Measurements from ENCODE around the gene USP49. TPM values are rescaled to one million over a fixed set of nuclear protein-coding genes. Genes with fewer than 3 reads are reported as not detected.
"Not testable (repeated sequence)": the region's sequence is repeated elsewhere in the genome, so short reads cannot be mapped to it uniquely, and the experiment has no call there.

The USP49 gene
- total RNA-seq (2014; rRNA removed) (2.3 and 5.7 TPM in 2 replicates), Bru-seq, nascent RNA (percentile 60 among the genes with signal in this experiment), BruChase-seq, experiment 1, labeled RNA remaining after a 6-hour chase (percentile 62 among the genes with signal in this experiment), BruChase-seq, experiment 2, labeled RNA remaining after a 2-hour chase (percentile 61 among the genes with signal in this experiment)
- long read RNA-seq, partial matches to known transcripts, result 0 of 5 reads
- long read RNA-seq, other reads (novel, unspliced or antisense), result 5 of 5 reads

DNA sequence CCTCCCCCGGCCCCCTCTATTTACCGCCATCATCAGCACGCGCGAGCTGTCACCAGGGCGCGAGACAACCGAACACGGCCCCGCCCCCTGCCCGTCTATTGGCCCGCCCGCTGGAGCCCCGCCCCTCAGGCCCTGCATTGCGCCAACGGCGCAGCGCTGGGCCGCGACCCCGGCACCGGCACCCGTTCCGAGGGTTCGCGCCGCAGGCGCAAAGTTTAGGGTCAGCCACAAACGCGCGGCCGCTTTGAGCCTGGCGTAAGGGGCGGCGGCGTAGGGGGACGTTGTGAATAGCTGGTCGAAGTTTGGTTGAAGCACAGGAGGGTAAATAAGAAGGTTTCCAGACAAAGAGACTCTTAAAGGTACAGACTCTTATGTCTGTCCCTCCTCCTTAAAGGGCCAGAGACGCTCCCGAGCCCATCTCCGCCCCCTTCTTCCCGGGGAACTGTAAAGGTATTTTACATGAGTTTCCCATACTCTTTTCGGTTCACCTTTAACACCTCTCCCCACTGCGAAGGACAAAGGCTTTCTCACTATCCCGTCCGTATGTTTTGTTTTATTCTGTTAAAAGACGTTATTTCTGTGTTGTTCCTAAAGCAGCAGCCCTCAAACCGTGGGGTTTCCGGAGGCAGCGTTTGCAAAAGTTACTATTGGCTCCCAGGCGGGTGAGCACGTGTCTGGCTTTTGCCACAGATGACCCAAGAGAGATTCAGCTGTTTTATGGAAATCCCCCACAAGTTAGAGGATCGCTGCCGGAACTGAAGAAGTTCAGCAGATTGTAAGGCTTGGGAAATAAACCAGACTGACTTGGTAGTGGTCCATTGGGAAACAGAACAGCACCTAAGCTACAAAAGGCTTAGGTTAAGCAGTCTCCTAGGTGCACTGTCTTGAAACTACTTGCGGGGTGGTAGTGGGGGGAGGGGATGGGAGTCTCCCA lies at the start of gene USP49:
Gene USP49 (minus strand): TSS at position 76 of the 934 bp plus-strand sequence. CDS start 88,392 bp downstream, outside the sequence.
- POLR2A ChIA-PET (ENCODE audit: unreplicated experiment), result interaction anchor here (0.6 to 1.2 kb wide), 8 partner anchors 8 to 821 kb away, joined by 3 to 4 read pairs (median 3); partner anchors contain the start of gene BYSL
- Histone ChIP-seq H3K4me2 (ENCODE audit: low read length) (peak within 1 kb of the TSS; percentile 99), H3K27me3 (ENCODE audit: low read length) (no peaks in the 10 kb centered on the region), H4K20me1 (ENCODE audit: low read length) (no peaks in the 10 kb centered on the region), H3K9me2 (replicated peaks; ENCODE audit: low read length) (no peaks in the 10 kb centered on the region), H3K4me1 (ENCODE audit: insufficient read depth, low read length) (peaks cover 16% of the 10 kb centered on the region), H3K4me3 (ENCODE audit: low read length) (peak within 1 kb of the TSS; percentile 85), H3K9me3 (ENCODE audit: low read length) (no peaks in the 10 kb centered on the region), H3K27ac (ENCODE audit: low read length) (peak within 1 kb of the TSS; percentile 67), H3K9ac (ENCODE audit: low read length) (peak within 1 kb of the TSS; percentile 67), H3F3A (ENCODE audit: low read length, unreplicated experiment) (no peaks in the 10 kb centered on the region), H3K36me3 (ENCODE audit: low read depth, low read length) (no peaks in the 10 kb centered on the region; the same call in 1 of the 2 replicates), H2AFZ (ENCODE audit: low read length) (peak within 1 kb of the TSS; percentile 92), H3K79me2 (ENCODE audit: low read length) (peaks cover 8% of the 10 kb centered on the region; the same call in 1 of the 2 replicates)
- intact Hi-C loops (cut with micrococcal nuclease), result loop anchor here (1.0 to 5.0 kb wide), 3 partner anchors 22 to 48 kb away; partner anchors contain the start of genes BYSL and MED20
- TF ChIP-seq, protein P1, sequence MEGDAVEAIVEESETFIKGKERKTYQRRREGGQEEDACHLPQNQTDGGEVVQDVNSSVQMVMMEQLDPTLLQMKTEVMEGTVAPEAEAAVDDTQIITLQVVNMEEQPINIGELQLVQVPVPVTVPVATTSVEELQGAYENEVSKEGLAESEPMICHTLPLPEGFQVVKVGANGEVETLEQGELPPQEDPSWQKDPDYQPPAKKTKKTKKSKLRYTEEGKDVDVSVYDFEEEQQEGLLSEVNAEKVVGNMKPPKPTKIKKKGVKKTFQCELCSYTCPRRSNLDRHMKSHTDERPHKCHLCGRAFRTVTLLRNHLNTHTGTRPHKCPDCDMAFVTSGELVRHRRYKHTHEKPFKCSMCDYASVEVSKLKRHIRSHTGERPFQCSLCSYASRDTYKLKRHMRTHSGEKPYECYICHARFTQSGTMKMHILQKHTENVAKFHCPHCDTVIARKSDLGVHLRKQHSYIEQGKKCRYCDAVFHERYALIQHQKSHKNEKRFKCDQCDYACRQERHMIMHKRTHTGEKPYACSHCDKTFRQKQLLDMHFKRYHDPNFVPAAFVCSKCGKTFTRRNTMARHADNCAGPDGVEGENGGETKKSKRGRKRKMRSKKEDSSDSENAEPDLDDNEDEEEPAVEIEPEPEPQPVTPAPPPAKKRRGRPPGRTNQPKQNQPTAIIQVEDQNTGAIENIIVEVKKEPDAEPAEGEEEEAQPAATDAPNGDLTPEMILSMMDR (conservative IDR thresholded peaks at IDR 0.05; ENCODE audit: low read depth, low read length), result no peak
- TF ChIP-seq EZH2phosphoT487 (IDR thresholded peaks at IDR 0.05; ENCODE audit: borderline replicate concordance, low read length) (no peak), EZH2 (IDR thresholded peaks at IDR 0.05; ENCODE audit: low read length, unreplicated experiment) (no peak)
- BruUV-seq (replicated peaks), result no TSS peak
- CTCF ChIA-PET, result interaction anchor here (0.7 to 1.6 kb wide), 4 partner anchors 10 to 108 kb away, joined by 3 to 9 read pairs (median 7); partner anchors contain the start of genes BYSL, MED20 and TOMM6
- ATAC-seq (peak; percentile 92), DNase-seq (peak; percentile 82)

DNA sequence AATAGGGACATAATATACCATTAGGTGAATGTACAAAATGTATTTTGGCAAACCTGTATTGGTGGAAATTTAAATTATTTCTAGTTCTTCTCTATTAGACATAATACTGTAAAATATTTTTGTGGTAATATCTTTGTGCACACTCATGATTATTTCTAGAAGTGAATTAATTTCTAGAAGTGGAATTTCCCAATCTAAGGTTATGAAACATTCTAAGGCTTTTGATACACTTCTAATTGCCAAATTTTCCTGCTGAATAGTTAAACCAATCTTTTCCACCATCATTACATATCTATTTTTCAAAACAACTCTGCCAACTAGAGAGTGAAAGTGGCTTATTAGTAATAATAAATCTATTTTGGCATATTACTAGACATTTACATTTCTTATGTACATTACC lies 48.3 kb upstream of the USP49 start:
- intact Hi-C loops (cut with micrococcal nuclease), result no loop called here

DNA sequence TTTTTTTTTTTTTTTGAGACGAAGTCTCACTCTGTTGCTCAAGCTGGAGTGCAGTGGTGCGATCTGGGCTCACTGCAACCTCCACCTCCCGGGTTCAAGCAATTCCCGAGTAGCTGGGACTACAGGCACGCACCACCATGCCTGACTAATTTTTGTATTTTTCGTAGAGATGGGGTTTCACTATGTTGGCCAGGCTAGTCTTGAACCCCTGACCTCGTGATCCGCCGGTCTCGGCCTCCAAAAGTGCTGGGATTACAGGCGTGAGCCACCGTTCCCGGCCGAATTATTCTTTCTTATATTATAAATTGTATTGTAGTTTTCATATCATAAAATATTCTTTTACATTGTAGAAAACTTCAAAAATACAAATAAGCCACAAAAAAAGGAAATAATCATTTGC lies 47.7 kb upstream of the USP49 start:
- DNase-seq; H3K9me3 ChIP-seq (ENCODE audit: low read length); H3K9ac ChIP-seq (ENCODE audit: low read length); H3K4me3 ChIP-seq (ENCODE audit: low read length); H3K27me3 ChIP-seq (ENCODE audit: low read length); H3K9me2 ChIP-seq (replicated peaks; ENCODE audit: low read length); H4K20me1 ChIP-seq (ENCODE audit: low read length); ATAC-seq; H3K36me3 ChIP-seq (ENCODE audit: low read depth, low read length); H2AFZ ChIP-seq (ENCODE audit: low read length); H3K27ac ChIP-seq (ENCODE audit: low read length); H3K4me2 ChIP-seq (ENCODE audit: low read length); H3F3A ChIP-seq (ENCODE audit: low read length, unreplicated experiment); POLR2A ChIA-PET (ENCODE audit: unreplicated experiment); BruUV-seq (replicated peaks): not testable (repeated sequence)
- peaks cover 35% of the 10 kb centered on the region for H3K79me2 ChIP-seq (ENCODE audit: low read length)
- peaks cover 24% of the 10 kb centered on the region for H3K4me1 ChIP-seq (ENCODE audit: insufficient read depth, low read length)
- intact Hi-C loops (cut with micrococcal nuclease), result loop anchor here (1.0 kb wide), 1 partner anchor 101 kb away; no protein-coding TSS in a partner anchor
- CTCF ChIA-PET, result interaction anchor here (0.6 kb wide), 1 partner anchor 106 kb away, joined by 4 read pairs; no protein-coding TSS in a partner anchor

More for the DNA sequence above, 48.3 kb upstream of the USP49 start:
- no peaks in the 10 kb centered on the region for H4K20me1 ChIP-seq (ENCODE audit: low read length)
- DNase-seq, result no peak
- no peaks in the 10 kb centered on the region for H3K9me3 ChIP-seq (ENCODE audit: low read length)
- no peak overlapping the region for H2AFZ ChIP-seq (ENCODE audit: low read length)
- POLR2A ChIA-PET (ENCODE audit: unreplicated experiment), result no interaction called here
- H3K27ac ChIP-seq (ENCODE audit: low read length), result no peak overlapping the region
- H3F3A ChIP-seq (ENCODE audit: low read length, unreplicated experiment), result no peaks in the 10 kb centered on the region
- no peak overlapping the region for H3K4me2 ChIP-seq (ENCODE audit: low read length)
- H3K9ac ChIP-seq (ENCODE audit: low read length), result no peak overlapping the region
- CTCF ChIA-PET, result no interaction called here
- no TSS peak for BruUV-seq (replicated peaks)
- no peaks in the 10 kb centered on the region for H3K36me3 ChIP-seq (ENCODE audit: low read depth, low read length)
- no peaks in the 10 kb centered on the region for H3K9me2 ChIP-seq (replicated peaks; ENCODE audit: low read length)
- no peaks in the 10 kb centered on the region for H3K27me3 ChIP-seq (ENCODE audit: low read length)
- TF ChIP-seq EZH2phosphoT487 (IDR thresholded peaks at IDR 0.05; ENCODE audit: borderline replicate concordance, low read length), result no peak
- no peak for TF ChIP-seq EZH2 (IDR thresholded peaks at IDR 0.05; ENCODE audit: low read length, unreplicated experiment)
- TF ChIP-seq, protein P1 (conservative IDR thresholded peaks at IDR 0.05; ENCODE audit: low read depth, low read length), result no peak
- H3K4me3 ChIP-seq (ENCODE audit: low read length), result no peak overlapping the region
- peaks cover 24% of the 10 kb centered on the region for H3K4me1 ChIP-seq (ENCODE audit: insufficient read depth, low read length)
- H3K79me2 ChIP-seq (ENCODE audit: low read length), result peaks cover 29% of the 10 kb centered on the region
- no peak for ATAC-seq

All from PC-3 (cell line).